ENCODE results near the gene ABHD8. TPM values are rescaled to one million over a fixed set of nuclear protein-coding genes. Genes with fewer than 3 reads are reported as not detected.

Gene ABHD8, protein sequence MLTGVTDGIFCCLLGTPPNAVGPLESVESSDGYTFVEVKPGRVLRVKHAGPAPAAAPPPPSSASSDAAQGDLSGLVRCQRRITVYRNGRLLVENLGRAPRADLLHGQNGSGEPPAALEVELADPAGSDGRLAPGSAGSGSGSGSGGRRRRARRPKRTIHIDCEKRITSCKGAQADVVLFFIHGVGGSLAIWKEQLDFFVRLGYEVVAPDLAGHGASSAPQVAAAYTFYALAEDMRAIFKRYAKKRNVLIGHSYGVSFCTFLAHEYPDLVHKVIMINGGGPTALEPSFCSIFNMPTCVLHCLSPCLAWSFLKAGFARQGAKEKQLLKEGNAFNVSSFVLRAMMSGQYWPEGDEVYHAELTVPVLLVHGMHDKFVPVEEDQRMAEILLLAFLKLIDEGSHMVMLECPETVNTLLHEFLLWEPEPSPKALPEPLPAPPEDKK
- total RNA-seq (2012; rRNA removed) (3.6 and 3.9 TPM in 2 replicates), polyA plus RNA-seq (2012; rRNA removed) (10.2 and 11.4 TPM in 2 replicates), Bru-seq, nascent RNA (percentile 49 among the genes with signal in this experiment), BruChase-seq, experiment 1, labeled RNA remaining after a 6-hour chase (percentile 62 among the genes with signal in this experiment), BruChase-seq, experiment 2, labeled RNA remaining after a 2-hour chase (percentile 51 among the genes with signal in this experiment)
- polyA plus RNA-seq (2012; cell fraction: cytosol; rRNA removed), result 8.5 and 19.6 TPM in 2 replicates
- 4.4 and 10.7 TPM in 2 replicates for polyA plus RNA-seq (2012; cell fraction: nucleus; rRNA removed; ENCODE audit: low replicate concordance)
- long read RNA-seq, transcript ABHD8-201 (5 exons, 2,090 nt), result major isoform, 10 of 14 reads
- long read RNA-seq, partial matches to known transcripts, result 3 of 14 reads
- long read RNA-seq, other reads (novel, unspliced or antisense), result 1 of 14 reads

DNA sequence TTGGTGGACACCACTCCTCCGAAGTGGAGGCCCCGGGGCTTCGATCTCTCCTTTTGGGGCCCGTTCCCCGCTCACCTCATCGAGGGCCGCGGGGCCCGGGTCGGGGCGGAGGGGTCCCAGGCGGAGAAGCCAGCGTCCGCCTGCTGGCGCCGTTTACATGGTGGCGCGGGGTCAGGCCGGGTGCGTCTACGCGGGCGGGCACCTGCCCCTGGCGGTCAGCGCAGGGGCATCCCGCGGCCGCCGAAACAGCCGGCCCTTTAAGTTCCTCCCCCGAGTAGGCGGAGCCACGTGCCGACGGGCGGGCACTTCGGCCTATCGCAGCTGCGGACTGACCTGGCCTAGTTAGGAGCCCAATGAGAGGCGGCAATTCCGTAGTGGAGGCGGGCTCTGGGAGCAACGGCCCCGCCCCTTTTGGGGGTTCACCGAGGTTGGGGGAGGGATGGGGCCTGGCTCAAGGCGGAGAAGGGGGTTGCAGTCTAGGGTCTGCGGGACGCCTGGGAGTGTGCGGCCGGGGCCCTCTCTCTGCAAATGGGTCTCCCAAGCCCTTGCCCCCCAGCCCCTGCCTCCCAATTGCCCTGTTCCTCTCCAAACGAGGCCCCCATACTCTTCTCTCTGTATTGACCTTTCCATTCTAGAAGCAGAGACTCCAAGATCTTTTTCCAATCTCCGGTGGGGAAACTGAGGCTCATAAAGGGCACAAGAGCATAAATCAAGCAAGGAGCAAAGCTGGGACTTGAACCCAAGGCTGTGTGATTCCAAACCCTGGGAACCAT is at the start of gene ABHD8:
ABHD8 (minus strand) TSS at position 259 of the 773 bp plus-strand sequence. CDS start 1,809 bp downstream, outside the sequence.
- Histone ChIP-seq H3K14ac (replicated peaks; ENCODE audit: low read depth, low read length) (peak within 1 kb of the TSS; percentile 66), H4K20me1 (ENCODE audit: insufficient read depth, low read length) (no peaks in the 10 kb centered on the region), H3K36me3 (ENCODE audit: control insufficient read depth, insufficient read depth, low read length) (peaks cover 6% of the 10 kb centered on the region), H3K23ac (ENCODE audit: low read depth, low read length) (no peak within 1 kb of the TSS), H2AK9ac (replicated peaks; ENCODE audit: low read depth, low read length, poor library complexity) (peak within 1 kb of the TSS; percentile 90), H3K9me3 (ENCODE audit: control insufficient read depth, insufficient read depth, low read length) (peaks cover under 1% of the 10 kb centered on the region; the same call in 1 of the 2 replicates), H3K4ac (ENCODE audit: low read depth, low read length) (peak within 1 kb of the TSS; percentile 68; the same call in 1 of the 2 replicates), H4K5ac (ENCODE audit: low read depth, low read length) (peak within 1 kb of the TSS; percentile 76), H3K18ac (ENCODE audit: low read depth, low read length) (0 out of 2 replicates have a peak within 1 kb of the TSS, but pooled peaks have one; percentile 2), H3K4me1 (ENCODE audit: control insufficient read depth, insufficient read depth, low read length) (peaks cover 8% of the 10 kb centered on the region), H3K79me1 (ENCODE audit: low read depth in 1 of 2, low read length in 2 of 2) (peaks cover 21 to 48% of the 10 kb centered on the region in 2 experiments), H3K27ac (ENCODE audit: insufficient read depth, low read length) (peak within 1 kb of the TSS; percentile 23), H2BK15ac (ENCODE audit: low read depth, low read length) (0 out of 3 replicates have a peak within 1 kb of the TSS, but pooled peaks have one; percentile 71), H4K91ac (ENCODE audit: insufficient read depth, low read depth, low read length) (peak within 1 kb of the TSS; percentile 66), H3K27me3 (ENCODE audit: control insufficient read depth, insufficient read depth, low read length) (no peaks in the 10 kb centered on the region), H4K8ac (ENCODE audit: low read depth in 2 of 2, low read length in 2 of 2) (peak within 1 kb of the TSS; percentile 96), H2AFZ (replicated peaks; ENCODE audit: low read length, poor library complexity) (peak within 1 kb of the TSS; percentile 90), H3K4me3 (ENCODE audit: insufficient read depth, low read depth, low read length) (peak within 1 kb of the TSS; percentile 61), H2BK20ac (ENCODE audit: low read depth, low read length) (no peak within 1 kb of the TSS; the same call in 1 of the 2 replicates), H3K56ac (ENCODE audit: extremely low read depth, insufficient read depth, low read length) (0 out of 2 replicates have a peak within 1 kb of the TSS, but pooled peaks have one; percentile 37), H3K9me1 (ENCODE audit: insufficient read depth, low read length) (peaks cover 19% of the 10 kb centered on the region), H3K9ac (ENCODE audit: low read depth, low read length) (peak within 1 kb of the TSS; percentile 35), H2AK5ac (ENCODE audit: low read depth, low read length) (peak within 1 kb of the TSS; percentile 90), H2BK120ac (ENCODE audit: low read depth, low read length) (peak within 1 kb of the TSS; percentile 53; the same call in 1 of the 2 replicates), H2BK5ac (ENCODE audit: low read depth, low read length, poor library complexity, severe bottlenecking) (peak within 1 kb of the TSS; percentile 55), H3K4me2 (ENCODE audit: low read depth, low read length) (peak within 1 kb of the TSS; percentile 90)
- ChIA-PET POLR2A (ENCODE audit: unreplicated experiment) (no interaction called here), CTCF (no interaction called here)
- no TSS peak for BruUV-seq (replicated peaks)
- intact Hi-C loops (cut with micrococcal nuclease) (loop anchor here (1.0 kb wide), 1 partner anchor 11 kb away; no protein-coding TSS in a partner anchor), in situ Hi-C loops (cut with MboI; ENCODE audit: low sequenced_read_pairs) (no loop called here), dilution Hi-C loops (cut with HindIII; ENCODE audit: low sequenced_read_pairs, unreplicated experiment) (no loop called here)
- ATAC-seq (ENCODE audit: low read depth), result peak; percentile 89
- peak; percentile 94 for DNase-seq
- 1% methylated on average over 43 of the region's 52 CpGs; no CpG with 5 or more reads in 1 of the 2 experiments for WGBS, 2 experiments (ENCODE audit: extremely low coverage in 2 of 2, insufficient read length in 1 of 2)
- TF ChIP-seq RAD21 (IDR thresholded peaks at IDR 0.05; ENCODE audit: low read length) (0 out of 2 replicates have a peak, but pooled peaks have one; percentile 10), MXI1 (IDR thresholded peaks at IDR 0.05; ENCODE audit: borderline replicate concordance, low read depth, low read length) (no peak), RCOR1 (IDR thresholded peaks at IDR 0.05; ENCODE audit: insufficient replicate concordance, low read length) (no peak), NFE2L2 (IDR thresholded peaks at IDR 0.05; ENCODE audit: low read depth, low read length) (no peak), CEBPB (IDR thresholded peaks at IDR 0.05; ENCODE audit: low read depth, low read length) (no peak), MAZ (IDR thresholded peaks at IDR 0.05; ENCODE audit: borderline replicate concordance, low read depth, low read length) (peak; percentile 81; the same call in 1 of the 2 replicates), POLR2A (IDR thresholded peaks at IDR 0.05; ENCODE audit: low read depth, low read length) (no peak), RFX5 (IDR thresholded peaks at IDR 0.05; ENCODE audit: low read depth, low read length) (no peak), BHLHE40 (IDR thresholded peaks at IDR 0.05; ENCODE audit: low read depth, low read length) (0 out of 2 replicates have a peak, but pooled peaks have one; percentile 9)
- TF ChIP-seq, protein P1, sequence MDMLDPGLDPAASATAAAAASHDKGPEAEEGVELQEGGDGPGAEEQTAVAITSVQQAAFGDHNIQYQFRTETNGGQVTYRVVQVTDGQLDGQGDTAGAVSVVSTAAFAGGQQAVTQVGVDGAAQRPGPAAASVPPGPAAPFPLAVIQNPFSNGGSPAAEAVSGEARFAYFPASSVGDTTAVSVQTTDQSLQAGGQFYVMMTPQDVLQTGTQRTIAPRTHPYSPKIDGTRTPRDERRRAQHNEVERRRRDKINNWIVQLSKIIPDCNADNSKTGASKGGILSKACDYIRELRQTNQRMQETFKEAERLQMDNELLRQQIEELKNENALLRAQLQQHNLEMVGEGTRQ (IDR thresholded peaks at IDR 0.05; ENCODE audit: low read depth, low read length), result peak; percentile 89
- TF ChIP-seq, protein P2, sequence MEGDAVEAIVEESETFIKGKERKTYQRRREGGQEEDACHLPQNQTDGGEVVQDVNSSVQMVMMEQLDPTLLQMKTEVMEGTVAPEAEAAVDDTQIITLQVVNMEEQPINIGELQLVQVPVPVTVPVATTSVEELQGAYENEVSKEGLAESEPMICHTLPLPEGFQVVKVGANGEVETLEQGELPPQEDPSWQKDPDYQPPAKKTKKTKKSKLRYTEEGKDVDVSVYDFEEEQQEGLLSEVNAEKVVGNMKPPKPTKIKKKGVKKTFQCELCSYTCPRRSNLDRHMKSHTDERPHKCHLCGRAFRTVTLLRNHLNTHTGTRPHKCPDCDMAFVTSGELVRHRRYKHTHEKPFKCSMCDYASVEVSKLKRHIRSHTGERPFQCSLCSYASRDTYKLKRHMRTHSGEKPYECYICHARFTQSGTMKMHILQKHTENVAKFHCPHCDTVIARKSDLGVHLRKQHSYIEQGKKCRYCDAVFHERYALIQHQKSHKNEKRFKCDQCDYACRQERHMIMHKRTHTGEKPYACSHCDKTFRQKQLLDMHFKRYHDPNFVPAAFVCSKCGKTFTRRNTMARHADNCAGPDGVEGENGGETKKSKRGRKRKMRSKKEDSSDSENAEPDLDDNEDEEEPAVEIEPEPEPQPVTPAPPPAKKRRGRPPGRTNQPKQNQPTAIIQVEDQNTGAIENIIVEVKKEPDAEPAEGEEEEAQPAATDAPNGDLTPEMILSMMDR (conservative IDR thresholded peaks at IDR 0.05; ENCODE audit: low read depth, low read length), result peak; percentile 51

Data from IMR-90 (cell line).